T-helper 2 cell treated with Interferon-gamma antibody and Interleukin-4, amounts not matched to agents 5 μg/mL and 100 μg/mL, for 36 hours (primary cell): ENCODE data around the gene DNAJB13.

Experiments
- DNase-seq: peaks from one replicate; pipeline ENCODE4 v3.0.0; 2021; ENCODE audit warnings: low spot score
- H3K27ac Mint-ChIP-seq: one replicate; pipeline ENCODE4 v1.8.0; 2021; ENCODE audit warnings: mild to moderate bottlenecking, mixed read lengths
- H3K27me3 Mint-ChIP-seq: one replicate; pipeline ENCODE4 v1.8.0; 2021; ENCODE audit warnings: low read depth, mixed read lengths
- H3K36me3 Mint-ChIP-seq: one replicate; pipeline ENCODE4 v1.8.0; 2021; ENCODE audit warnings: low read depth, mixed read lengths
- H3K4me1 Mint-ChIP-seq: one replicate; pipeline ENCODE4 v1.8.0; 2021; ENCODE audit warnings: low read depth, mixed read lengths
- H3K4me3 Mint-ChIP-seq: one replicate; pipeline ENCODE4 v1.8.0; 2022; ENCODE audit warnings: mild to moderate bottlenecking, moderate library complexity, mixed read lengths
- H3K9me3 Mint-ChIP-seq: one replicate; pipeline ENCODE4 v1.8.0; 2021; ENCODE audit warnings: mixed read lengths

DNAJB13 gene

DNA sequence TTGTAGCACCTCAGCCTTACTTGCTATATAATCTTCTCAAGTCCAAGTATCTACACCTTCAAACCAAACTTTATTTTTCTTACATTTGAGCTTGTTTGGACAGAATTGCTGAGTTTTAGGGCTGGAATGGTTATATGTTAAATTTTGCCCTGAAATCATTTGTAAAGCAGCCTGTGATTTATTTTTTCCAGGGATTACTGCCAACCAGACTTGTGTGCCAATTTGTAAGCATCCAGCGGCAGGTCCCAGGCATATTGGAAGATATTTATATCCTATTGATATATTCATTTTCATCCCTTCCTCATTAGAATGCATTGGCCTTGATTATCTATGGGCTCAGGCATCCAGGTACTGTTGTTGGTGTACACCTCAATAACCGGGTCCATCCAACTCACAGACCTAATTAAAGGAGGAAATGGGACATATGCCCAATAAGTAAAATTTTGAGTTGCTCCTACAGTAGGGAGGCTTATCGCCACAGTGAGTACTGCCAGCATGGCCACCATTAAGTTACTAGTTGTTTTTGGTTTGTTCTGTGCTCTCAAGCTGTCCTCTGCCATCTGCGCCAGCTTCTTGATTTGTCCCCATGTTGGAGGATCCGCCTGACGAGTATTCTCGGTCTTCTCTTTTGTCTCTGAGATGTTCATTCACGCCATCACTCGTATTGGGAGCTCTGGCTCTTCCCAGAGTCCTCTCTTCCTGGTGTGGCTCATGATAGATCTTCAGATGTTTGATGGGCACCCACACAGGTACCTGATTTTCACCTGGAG is 9.8 kb upstream of the DNAJB13 start:
- Mint-ChIP-seq H3K36me3 (peaks cover 2% of the 10 kb centered on the region), H3K27ac (no peak overlapping the region), H3K27me3 (no peaks in the 10 kb centered on the region), H3K4me1 (no peaks in the 10 kb centered on the region), H3K4me3 (no peak overlapping the region), H3K9me3 (no peaks in the 10 kb centered on the region)
- DNase-seq, result no peak

DNA sequence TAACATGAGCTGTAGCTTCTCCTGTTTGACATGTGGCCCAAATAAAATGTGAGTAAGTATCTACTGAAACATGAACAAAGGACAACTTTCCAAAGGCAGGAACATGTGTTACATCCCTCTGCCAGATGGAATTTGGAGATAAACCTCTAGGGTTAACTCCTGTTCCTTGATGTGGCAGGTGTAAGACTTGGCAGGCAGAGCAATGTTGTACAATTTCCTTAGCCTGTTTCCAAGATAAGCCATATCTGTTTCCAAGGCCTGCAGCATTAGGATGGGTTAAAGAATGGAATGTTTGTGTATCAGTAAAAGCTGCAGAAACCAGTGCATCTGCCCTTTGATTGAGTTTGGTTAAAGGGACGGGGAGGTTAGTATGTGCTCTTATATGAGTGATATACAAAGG is 8.8 kb upstream of the DNAJB13 start:
- Mint-ChIP-seq H3K4me3 (no peak overlapping the region), H3K9me3 (no peaks in the 10 kb centered on the region), H3K27me3 (no peaks in the 10 kb centered on the region), H3K4me1 (no peaks in the 10 kb centered on the region), H3K36me3 (peaks cover 2% of the 10 kb centered on the region), H3K27ac (no peak overlapping the region)
- no peak for DNase-seq

DNA sequence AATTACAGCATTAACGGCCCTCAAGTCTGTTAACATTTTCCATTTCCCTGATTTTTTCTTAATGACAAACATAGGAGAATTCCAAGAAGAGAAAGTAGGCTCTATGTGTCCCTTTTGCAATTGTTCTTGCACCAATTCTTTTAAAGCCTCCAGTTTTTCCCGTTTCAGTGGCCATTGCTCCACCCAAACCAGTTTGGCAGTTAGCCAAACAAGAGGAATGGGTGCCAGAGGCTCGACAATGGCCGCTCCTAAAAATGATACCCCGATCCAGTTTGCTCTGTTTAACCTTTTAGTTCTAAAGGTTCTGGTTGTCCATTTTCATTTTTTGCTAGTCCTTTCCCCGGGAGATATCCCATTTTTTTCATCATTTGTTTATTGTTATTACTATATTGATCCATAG is 6.7 kb upstream of the DNAJB13 start:
- Mint-ChIP-seq H3K27me3 (no peaks in the 10 kb centered on the region), H3K4me3 (no peak overlapping the region), H3K36me3 (no peaks in the 10 kb centered on the region), H3K4me1 (no peaks in the 10 kb centered on the region), H3K27ac (no peak overlapping the region), H3K9me3 (no peaks in the 10 kb centered on the region)
- no peak for DNase-seq

DNA sequence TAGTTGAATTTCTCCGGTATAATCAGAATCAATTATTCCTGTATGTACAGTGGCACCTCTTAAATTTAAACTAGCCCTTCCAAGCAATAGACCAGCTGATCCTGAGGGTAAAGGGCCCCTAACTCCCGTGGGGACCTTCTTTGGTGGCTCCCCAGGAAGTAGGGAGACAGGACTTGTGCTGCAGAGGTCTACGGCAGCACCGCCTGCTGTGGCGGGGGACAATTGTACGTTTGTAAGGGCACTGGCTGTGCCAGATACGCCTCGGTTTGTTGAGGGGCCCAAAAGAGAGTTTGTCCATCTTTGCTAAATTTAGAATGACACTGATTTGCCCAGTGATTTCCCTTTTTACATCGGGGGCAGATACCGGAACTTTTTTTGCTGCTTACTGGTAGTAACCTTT is 5.9 kb upstream of the DNAJB13 start:
- Mint-ChIP-seq H3K9me3 (no peaks in the 10 kb centered on the region), H3K4me3 (no peak overlapping the region), H3K4me1 (no peaks in the 10 kb centered on the region), H3K27me3 (no peaks in the 10 kb centered on the region), H3K36me3 (no peaks in the 10 kb centered on the region), H3K27ac (no peak overlapping the region)
- DNase-seq, result no peak

DNA sequence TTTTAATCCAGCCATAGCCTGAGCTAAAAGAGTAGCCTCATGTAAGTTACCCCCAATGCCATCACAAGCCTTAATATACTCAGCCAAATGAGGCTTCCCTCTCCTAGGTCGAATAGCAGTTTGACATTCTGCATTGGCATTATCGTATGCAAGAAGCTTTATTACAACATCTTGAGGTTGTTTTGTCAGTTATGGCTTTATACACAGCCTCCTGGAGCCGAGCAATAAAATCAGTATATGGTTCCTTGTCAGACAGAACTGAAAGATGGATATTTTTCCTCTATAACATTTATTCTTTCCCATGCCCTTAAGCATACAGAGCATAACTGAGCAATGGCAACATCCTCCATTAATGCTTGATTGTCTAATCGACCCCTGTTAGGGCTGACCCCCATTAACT is 5.4 kb upstream of the DNAJB13 start:
- Mint-ChIP-seq H3K9me3 (no peaks in the 10 kb centered on the region), H3K4me1 (no peaks in the 10 kb centered on the region), H3K27me3 (no peaks in the 10 kb centered on the region), H3K36me3 (no peaks in the 10 kb centered on the region), H3K4me3 (no peak overlapping the region), H3K27ac (no peak overlapping the region)
- no peak for DNase-seq

DNA sequence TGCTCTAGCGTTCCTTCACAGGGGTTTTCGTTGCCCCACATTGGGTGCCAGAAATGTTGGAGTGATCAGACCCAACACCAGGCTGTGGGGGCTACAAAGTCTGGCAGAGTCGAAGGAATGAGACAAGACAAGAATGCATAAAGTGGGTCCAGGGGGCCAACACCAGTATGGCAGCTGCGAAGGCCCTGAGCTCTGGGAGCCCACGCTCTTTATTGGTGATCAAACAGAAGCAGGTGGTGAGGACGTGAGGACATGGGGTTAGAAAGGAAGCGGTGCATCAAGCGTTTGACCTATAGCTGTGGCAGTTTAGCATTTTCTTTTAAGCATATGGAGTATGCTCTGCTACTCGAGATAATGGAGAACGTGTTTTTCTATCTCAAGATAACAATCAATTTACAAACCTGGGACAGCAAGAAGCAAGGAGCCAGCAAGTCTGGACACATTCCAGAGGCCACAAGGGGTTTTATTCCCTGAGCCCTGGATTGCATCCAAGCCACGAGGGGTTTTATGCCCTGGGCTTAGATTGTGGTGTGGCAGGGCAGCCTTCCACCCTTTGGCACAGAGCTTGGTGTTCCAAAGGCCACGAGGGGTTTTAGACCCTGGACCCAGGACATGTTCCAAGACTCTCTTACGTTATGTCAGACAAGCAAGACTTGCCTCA is 3.9 kb upstream of the DNAJB13 start:
- Mint-ChIP-seq H3K4me3 (no peak overlapping the region), H3K4me1 (no peaks in the 10 kb centered on the region), H3K36me3 (no peaks in the 10 kb centered on the region), H3K9me3 (no peaks in the 10 kb centered on the region), H3K27me3 (no peaks in the 10 kb centered on the region), H3K27ac (no peak overlapping the region)
- DNase-seq, result no peak

DNA sequence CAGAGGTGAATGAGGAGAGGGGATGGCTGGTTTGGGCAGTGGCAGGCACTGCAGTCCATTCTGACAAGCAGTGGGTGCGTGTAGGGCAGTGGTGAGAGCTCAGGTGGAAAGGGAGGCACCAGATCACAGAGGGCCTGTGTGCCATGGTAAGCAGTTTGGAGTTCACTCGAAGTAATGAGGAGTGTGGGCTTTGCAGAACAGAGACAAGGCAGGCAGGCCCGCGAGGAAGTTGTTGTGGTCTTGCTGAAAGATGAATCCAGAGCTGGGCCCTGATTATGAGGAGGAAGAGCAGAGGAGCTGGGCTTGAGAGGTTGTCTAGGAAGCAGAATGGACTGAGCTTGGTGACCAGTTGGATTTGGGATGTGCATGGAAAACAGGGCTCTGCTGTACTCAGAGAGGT is 1.6 kb upstream of the DNAJB13 start:
- Mint-ChIP-seq H3K36me3 (no peaks in the 10 kb centered on the region), H3K27ac (no peak overlapping the region), H3K9me3 (no peaks in the 10 kb centered on the region), H3K27me3 (no peaks in the 10 kb centered on the region), H3K4me1 (no peaks in the 10 kb centered on the region), H3K4me3 (no peak overlapping the region)
- DNase-seq, result no peak

DNA sequence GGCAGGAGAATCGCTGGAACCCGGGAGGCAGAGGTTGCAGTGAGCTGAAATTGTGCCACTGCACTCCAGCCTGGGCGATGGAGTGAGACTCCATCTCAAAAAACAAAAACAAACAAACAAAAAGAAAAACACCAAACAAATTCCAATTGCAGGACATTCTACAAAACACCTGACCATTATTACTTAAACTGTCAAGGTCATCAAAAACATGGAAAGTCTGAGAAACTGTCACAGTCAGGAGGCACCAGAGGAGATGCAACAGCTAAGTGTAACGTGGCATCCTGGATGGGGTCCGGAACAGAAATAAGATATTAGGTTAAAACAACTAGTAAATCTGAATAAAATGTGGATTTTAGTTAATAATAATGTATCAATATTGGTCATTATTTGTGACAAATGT is 914 bp upstream of the DNAJB13 start:
- H3K36me3 Mint-ChIP-seq, result no peaks in the 10 kb centered on the region
- H3K27me3 Mint-ChIP-seq, result no peaks in the 10 kb centered on the region
- H3K27ac Mint-ChIP-seq, result no peak overlapping the region
- H3K9me3 Mint-ChIP-seq, result no peaks in the 10 kb centered on the region
- no peaks in the 10 kb centered on the region for H3K4me1 Mint-ChIP-seq
- no peak overlapping the region for H3K4me3 Mint-ChIP-seq
- no peak for DNase-seq

DNA sequence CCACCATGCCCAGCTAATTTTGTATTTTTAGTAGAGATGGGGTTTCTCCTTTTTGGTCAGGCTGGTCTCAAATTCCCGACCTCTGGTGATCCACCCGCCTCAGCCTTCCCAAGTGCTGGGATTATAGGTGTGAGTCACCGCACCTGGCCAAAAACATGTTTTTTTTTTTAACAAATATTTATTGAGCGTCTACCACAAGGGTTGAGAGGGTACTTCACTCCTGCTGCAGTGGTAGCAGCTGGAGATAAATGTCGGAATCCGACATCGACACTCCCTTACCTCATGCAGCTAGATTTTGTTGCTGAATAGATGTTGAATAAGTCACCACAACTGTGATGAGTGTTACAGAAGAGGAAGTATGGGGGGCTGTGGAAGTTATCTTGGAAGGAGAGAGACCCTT is 971 bp downstream of the DNAJB13 start:
- Mint-ChIP-seq H3K9me3 (no peaks in the 10 kb centered on the region), H3K27me3 (no peaks in the 10 kb centered on the region), H3K27ac (no peak overlapping the region), H3K4me3 (no peak overlapping the region), H3K4me1 (no peaks in the 10 kb centered on the region), H3K36me3 (no peaks in the 10 kb centered on the region)
- DNase-seq, result no peak

DNA sequence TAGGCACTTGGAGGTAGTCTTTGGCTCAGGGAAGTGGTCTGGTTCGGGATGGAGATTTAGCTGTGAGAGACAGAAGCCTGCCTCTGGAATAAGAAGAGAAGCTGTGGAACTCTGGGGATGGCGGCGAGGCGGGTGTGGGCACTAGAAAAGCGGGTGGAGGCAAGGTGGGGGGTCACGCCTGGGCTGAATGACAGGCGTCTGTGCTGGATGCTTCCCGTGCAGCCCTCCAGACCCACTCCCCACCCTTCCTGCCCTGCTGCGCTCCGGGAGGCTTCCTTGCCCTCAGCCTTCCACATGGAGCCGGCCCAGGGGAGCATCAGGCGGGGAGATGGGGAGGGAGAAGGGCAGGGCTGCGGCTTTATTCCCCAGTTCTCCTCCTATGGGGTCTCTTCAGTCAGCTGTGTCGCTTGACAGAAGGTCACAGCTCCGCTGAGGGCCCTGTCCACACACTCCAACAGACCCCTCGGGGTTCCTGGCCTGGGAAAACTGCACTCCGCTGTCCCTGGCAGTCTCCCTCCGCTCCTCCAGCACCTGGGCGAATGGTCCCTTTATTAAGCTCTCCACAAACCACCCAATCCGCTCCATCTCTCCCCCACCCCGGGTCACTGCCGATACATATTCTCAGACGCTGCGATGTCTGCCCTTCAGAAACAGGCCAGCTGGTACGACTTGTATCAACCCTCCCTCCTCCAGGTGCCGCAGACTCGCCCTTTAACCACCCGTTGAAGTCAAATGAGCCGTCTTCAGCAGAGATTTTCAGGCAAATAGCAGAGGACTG is 6.2 kb downstream of the DNAJB13 start:
- Mint-ChIP-seq H3K36me3 (no peaks in the 10 kb centered on the region), H3K4me3 (no peak overlapping the region), H3K4me1 (no peaks in the 10 kb centered on the region), H3K27me3 (no peaks in the 10 kb centered on the region), H3K9me3 (no peaks in the 10 kb centered on the region), H3K27ac (no peak overlapping the region)
- DNase-seq, result no peak

DNA sequence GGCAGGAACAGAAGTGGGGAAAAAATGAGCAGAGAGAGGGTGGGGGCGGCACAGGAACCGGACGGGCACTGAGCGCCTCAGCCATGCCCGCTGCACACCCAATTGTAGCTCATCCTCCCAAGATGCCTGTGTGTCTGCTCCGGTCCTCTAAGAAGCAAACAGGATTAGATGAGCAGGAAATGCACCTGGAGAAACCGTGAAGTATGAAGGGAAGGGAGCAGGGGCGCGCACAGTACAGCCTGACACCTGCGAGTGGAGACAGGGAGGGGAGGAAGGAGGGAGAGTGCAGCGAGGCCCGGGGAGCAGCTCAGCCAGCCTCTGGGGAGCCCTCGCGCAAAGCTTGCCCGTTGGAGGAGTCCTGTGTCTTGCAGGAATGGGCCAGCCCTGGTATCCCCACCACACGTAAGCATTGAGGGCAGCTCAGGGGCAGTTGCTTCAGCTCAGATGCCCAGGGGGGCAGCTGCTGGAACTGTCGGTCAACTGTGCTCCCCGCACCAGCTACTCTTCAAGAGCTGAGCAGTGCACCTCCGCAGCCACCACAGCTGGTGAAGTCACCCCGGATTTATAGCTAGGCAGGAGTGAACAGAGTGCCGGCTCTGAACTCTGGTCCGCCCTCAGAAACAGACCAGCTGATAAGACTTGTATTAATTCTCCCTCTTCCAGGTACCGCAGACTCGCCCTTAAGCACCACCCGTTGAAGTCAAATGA is 7.0 kb downstream of the DNAJB13 start:
- Mint-ChIP-seq H3K36me3 (no peaks in the 10 kb centered on the region), H3K4me1 (no peaks in the 10 kb centered on the region), H3K27me3 (no peaks in the 10 kb centered on the region), H3K4me3 (no peak overlapping the region), H3K9me3 (no peaks in the 10 kb centered on the region), H3K27ac (no peak overlapping the region)
- DNase-seq, result no peak

DNA sequence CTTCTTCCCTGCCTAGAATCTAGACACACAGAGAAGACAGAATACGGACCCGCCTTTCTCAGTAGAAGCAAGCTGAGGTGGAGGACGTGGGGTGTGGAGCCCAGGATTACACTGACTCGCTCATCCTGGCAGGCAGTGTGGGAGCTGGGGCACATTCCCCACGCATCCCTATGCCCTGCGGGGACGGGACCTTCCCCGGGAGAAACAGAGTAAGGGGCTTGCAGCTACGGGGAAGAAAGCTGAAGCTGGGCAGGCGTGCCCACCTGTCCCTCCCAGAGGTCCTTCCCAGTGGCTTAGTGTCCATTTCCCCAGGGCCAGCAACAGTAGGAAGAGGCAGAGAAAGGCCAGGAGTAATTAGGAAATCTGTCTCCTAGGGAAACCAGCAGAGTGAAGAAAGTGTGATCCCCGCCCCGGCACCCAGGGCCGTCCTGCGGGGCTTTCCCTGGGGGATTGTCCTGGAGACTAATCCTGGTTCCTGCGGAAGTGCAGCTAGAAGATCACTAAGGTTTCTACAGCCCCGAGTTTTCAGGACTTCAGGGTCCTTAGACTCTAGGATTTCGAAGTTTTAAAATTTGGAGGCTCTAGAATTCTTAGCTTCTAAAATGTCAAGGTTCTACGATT is 7.8 kb downstream of the DNAJB13 start:
- Mint-ChIP-seq H3K27me3 (no peaks in the 10 kb centered on the region), H3K9me3 (no peaks in the 10 kb centered on the region), H3K4me1 (no peaks in the 10 kb centered on the region), H3K4me3 (no peak overlapping the region), H3K27ac (no peak overlapping the region), H3K36me3 (no peaks in the 10 kb centered on the region)
- DNase-seq, result no peak

DNA sequence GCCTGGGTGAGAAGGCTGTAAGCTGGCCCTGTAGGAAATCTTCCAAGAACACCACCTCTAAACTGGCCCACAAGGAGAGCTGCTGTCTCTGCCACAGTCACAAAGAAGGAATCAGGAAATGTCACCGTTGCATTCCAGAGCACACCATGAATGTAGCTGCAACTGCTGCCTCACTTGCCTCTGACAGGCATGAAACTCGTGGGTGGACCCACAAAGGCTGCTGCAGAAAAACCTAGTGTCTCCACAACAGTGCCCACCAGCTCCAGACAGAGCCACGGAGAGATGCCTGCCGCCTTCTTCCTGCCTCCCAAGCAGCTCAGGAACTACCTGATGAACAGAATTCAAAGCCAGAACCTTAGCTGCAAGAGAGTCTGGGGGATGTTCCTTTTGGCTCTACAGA is 10.5 kb downstream of the DNAJB13 start:
- H3K36me3 Mint-ChIP-seq, result no peaks in the 10 kb centered on the region
- no peaks in the 10 kb centered on the region for H3K9me3 Mint-ChIP-seq
- no peak overlapping the region for H3K4me3 Mint-ChIP-seq
- peaks cover 8% of the 10 kb centered on the region for H3K4me1 Mint-ChIP-seq
- H3K27me3 Mint-ChIP-seq, result no peaks in the 10 kb centered on the region
- no peak overlapping the region for H3K27ac Mint-ChIP-seq
- DNase-seq, result no peak
